H1 (cell line): Measurements from ENCODE around the gene ZNF69. TPM values are rescaled to one million over a fixed set of nuclear protein-coding genes. Genes with fewer than 3 reads are reported as not detected.

Source experiments
- CTCF ChIA-PET: fragments of 300-600 bp; sonication (Branson Sonifier 250); formaldehyde crosslinking; loops from one replicate; lab custom pipeline; 2021; ENCODE audit not compliant: partially characterized antibody; lab: Charles Lee
- POLR2A ChIA-PET: fragments of 300-600 bp; sonication (Branson Sonifier 250); formaldehyde crosslinking; loops from one replicate; lab custom pipeline; 2021; ENCODE audit warnings: inconsistent platforms; ENCODE audit not compliant: partially characterized antibody; lab: Charles Lee
- DNase-seq, 2 experiments: peaks; one replicate each; pipeline versions ENCODE4 v3.0.0 to v3.0.0-alpha.2; 2010 to 2022; ENCODE audit warnings: low spot score in 2 of 2, low read depth in 1 of 2, mixed read lengths in 1 of 2
- FAIRE-seq: peaks from 2 replicates; lab custom pipeline; 2011; peaks lifted over from hg19 to GRCh38; lab: Jason Lieb, UNC
- H2AFZ ChIP-seq: 2 replicates; pipeline ENCODE4 v1.8.1; 2012; ENCODE audit warnings: low read length, inconsistent platforms
- H2AK5ac ChIP-seq: 2 replicates; pipeline ENCODE4 v1.6.1; 2013; ENCODE audit warnings: low read depth, low read length
- H2BK120ac ChIP-seq: replicated peaks from 2 replicates; pipeline ENCODE3; 2013; ENCODE audit warnings: low read depth, low read length, inconsistent platforms
- H2BK12ac ChIP-seq: 2 replicates; pipeline ENCODE4 v1.6.1; 2013; ENCODE audit warnings: low read depth, low read length
- H2BK15ac ChIP-seq: 2 replicates; pipeline ENCODE4 v1.6.1; 2013; ENCODE audit warnings: low read length
- H2BK20ac ChIP-seq: 2 replicates; pipeline ENCODE4 v1.6.1; 2013; ENCODE audit warnings: low read length
- H2BK5ac ChIP-seq: 2 replicates; pipeline ENCODE4 v1.6.1; 2013; ENCODE audit warnings: low read depth, low read length
- H3K14ac ChIP-seq: 2 replicates; pipeline ENCODE4 v1.6.1; 2013; ENCODE audit warnings: inconsistent platforms; ENCODE audit not compliant: insufficient read length
- H3K18ac ChIP-seq: 2 replicates; pipeline ENCODE4 v1.6.1; 2013; ENCODE audit warnings: low read length; ENCODE audit errors: extremely low read depth
- H3K23ac ChIP-seq: 2 replicates; pipeline ENCODE4 v1.6.1; 2013; ENCODE audit warnings: inconsistent platforms; ENCODE audit not compliant: insufficient read length
- H3K23me2 ChIP-seq: 2 replicates; pipeline ENCODE4 v1.6.1; 2013; ENCODE audit warnings: low read depth, low read length
- H3K27ac ChIP-seq: 2 replicates; pipeline ENCODE4 v1.6.1; 2011; ENCODE audit warnings: low read depth, low read length, inconsistent platforms
- H3K27me3 ChIP-seq, 4 experiments: replicated peaks in 1 of 4; 1 replicate in 1 of 4; 2 replicates in 3 of 4; pipeline versions ENCODE4 v1.6.1 to v1.8.1; 2011 to 2013; ENCODE audit warnings: low read length in 3 of 4, mild to moderate bottlenecking in 3 of 4, inconsistent platforms in 2 of 4, mixed read lengths in 2 of 4, moderate library complexity in 1 of 4; ENCODE audit not compliant: control insufficient read depth in 3 of 4, insufficient read depth in 3 of 4; ENCODE audit errors: extremely low read depth in 1 of 4
- H3K36me3 ChIP-seq, 4 experiments: 2 replicates each; pipeline versions ENCODE4 v1.6.1 to v1.8.1; 2011 to 2013; ENCODE audit warnings: mild to moderate bottlenecking in 4 of 4, low read length in 3 of 4, moderate library complexity in 2 of 4, control low read depth in 1 of 4, inconsistent platforms in 1 of 4; ENCODE audit not compliant: insufficient read depth in 4 of 4, control insufficient read depth in 2 of 4
- H3K4ac ChIP-seq: replicated peaks from 2 replicates; pipeline ENCODE3; 2013; ENCODE audit warnings: low read length, low read depth, mixed read lengths, inconsistent platforms; ENCODE audit not compliant: insufficient read length
- H3K4me1 ChIP-seq, 4 experiments: replicated peaks in 1 of 4; 1 replicate in 1 of 4; 2 replicates in 3 of 4; pipeline versions ENCODE4 v1.6.1 to v1.8.1; 2011 to 2013; ENCODE audit warnings: low read length in 3 of 4, inconsistent platforms in 2 of 4, mixed read lengths in 1 of 4; ENCODE audit not compliant: insufficient read depth in 4 of 4, control insufficient read depth in 3 of 4
- H3K4me2 ChIP-seq, 2 experiments: 2 replicates each; pipeline versions ENCODE4 v1.6.1 to v1.8.1; 2011 to 2013; ENCODE audit warnings: low read depth in 2 of 2, low read length in 2 of 2, control low read depth in 1 of 2, inconsistent platforms in 1 of 2, mild to moderate bottlenecking in 1 of 2; ENCODE audit not compliant: insufficient read depth in 1 of 2
- H3K4me3 ChIP-seq, 4 experiments: fragments of 200-600, 300-600 bp in 1 of 4; sonication (generic), shearing (Covaris generic), sonication (Bioruptor Twin) in 1 of 4; 2 replicates each; pipeline versions ENCODE4 v1.5.1 to v1.8.1; 2011 to 2016; ENCODE audit warnings: low read length in 4 of 4, low read depth in 3 of 4, control low read depth in 2 of 4, inconsistent platforms in 2 of 4, mild to moderate bottlenecking in 2 of 4, mixed read lengths in 1 of 4, moderate library complexity in 1 of 4; ENCODE audit not compliant: insufficient read depth in 2 of 4; ENCODE audit errors: extremely low read depth in 1 of 4
- H3K56ac ChIP-seq: replicated peaks from 2 replicates; pipeline ENCODE3; 2013; ENCODE audit warnings: low read depth, mild to moderate bottlenecking, mixed read lengths, low read length, inconsistent platforms; ENCODE audit not compliant: insufficient read length
- H3K79me1 ChIP-seq: 2 replicates; pipeline ENCODE4 v1.6.1; 2013; ENCODE audit warnings: low read depth, low read length, control low read depth
- H3K79me2 ChIP-seq, 2 experiments: 2 replicates each; pipeline versions ENCODE4 v1.6.1 to v1.8.1; 2012 to 2013; ENCODE audit warnings: low read length in 2 of 2, mild to moderate bottlenecking in 2 of 2, inconsistent platforms in 1 of 2; ENCODE audit not compliant: insufficient read depth in 2 of 2, control insufficient read depth in 1 of 2
- H3K9ac ChIP-seq, 4 experiments: replicated peaks in 1 of 4; 1 replicate in 1 of 4; 2 replicates in 3 of 4; pipeline versions ENCODE4 v1.6.1 to v1.8.1; 2011 to 2013; ENCODE audit warnings: low read depth in 3 of 4, low read length in 3 of 4, control low read depth in 2 of 4, mild to moderate bottlenecking in 2 of 4, moderate library complexity in 2 of 4, inconsistent platforms in 1 of 4; ENCODE audit errors: extremely low read depth in 1 of 4
- H3K9me3 ChIP-seq, 2 experiments: 2 replicates each; pipeline versions ENCODE4 v1.6.1 to v1.8.1; 2012 to 2013; ENCODE audit warnings: mild to moderate bottlenecking in 2 of 2, moderate library complexity in 2 of 2, control low read depth in 1 of 2, inconsistent platforms in 1 of 2, low read depth in 1 of 2, low read length in 1 of 2, mixed read lengths in 1 of 2; ENCODE audit not compliant: insufficient read depth in 2 of 2
- H4K20me1 ChIP-seq, 2 experiments: replicated peaks in 1 of 2; 2 replicates each; pipeline versions ENCODE3 to v1.8.1; 2011 to 2013; ENCODE audit warnings: inconsistent platforms in 2 of 2, low read length in 2 of 2, mild to moderate bottlenecking in 1 of 2; ENCODE audit not compliant: insufficient read depth in 2 of 2, control insufficient read depth in 1 of 2
- H4K5ac ChIP-seq: 2 replicates; pipeline ENCODE4 v1.6.1; 2013; ENCODE audit warnings: low read length, low read depth, mixed read lengths, inconsistent platforms; ENCODE audit not compliant: insufficient read length
- H4K8ac ChIP-seq: 2 replicates; pipeline ENCODE4 v1.8.0; 2013; ENCODE audit warnings: mild to moderate bottlenecking, moderate library complexity, low read length, inconsistent platforms; ENCODE audit not compliant: insufficient read depth; ENCODE audit errors: extremely low read depth
- H4K91ac ChIP-seq: replicated peaks from 2 replicates; pipeline ENCODE3; 2013; ENCODE audit warnings: low read length, mixed read lengths, inconsistent platforms; ENCODE audit not compliant: insufficient read length
- BACH1 ChIP-seq: IDR thresholded peaks from 2 replicates; pipeline ENCODE4 v1.6.1; 2012; ENCODE audit warnings: low read length, improper control_type of control experiment
- HDAC2 ChIP-seq, 2 experiments: fragments of 300-600 bp in 1 of 2; sonication (generic) in 1 of 2; IDR thresholded peaks; 2 replicates each; pipeline ENCODE4 v1.6.1; 2011 to 2012; ENCODE audit warnings: low read depth in 2 of 2, low read length in 2 of 2, mild to moderate bottlenecking in 2 of 2, moderate library complexity in 2 of 2, borderline replicate concordance in 1 of 2, inconsistent platforms in 1 of 2
- POU5F1 ChIP-seq: IDR thresholded peaks from 2 replicates; pipeline ENCODE4 v1.6.1; 2011; ENCODE audit warnings: low read depth, mild to moderate bottlenecking, low read length, moderate library complexity
- RXRA ChIP-seq: IDR thresholded peaks from 2 replicates; pipeline ENCODE4 v1.6.1; 2011; ENCODE audit warnings: low read depth, mild to moderate bottlenecking, low read length, moderate library complexity; ENCODE audit not compliant: insufficient read depth
- SIRT6 ChIP-seq: IDR thresholded peaks from one replicate; pipeline ENCODE4 v1.7.1; 2012; ENCODE audit warnings: low read length, inconsistent platforms
- TBP ChIP-seq: IDR thresholded peaks from 2 replicates; pipeline ENCODE4 v1.6.1; 2011; ENCODE audit warnings: low read depth, low read length, improper control_type of control experiment
- WGBS, 2 experiments: shearing (Covaris generic) in 1 of 2; methylation state at CpG; one replicate each; pipeline versions ENCODE4 v1.1.6 to v1.1.7; 2013 to 2015; ENCODE audit warnings: low lambda C conversion rate in 2 of 2, mixed read lengths in 2 of 2, inconsistent platforms in 1 of 2, low coverage in 1 of 2, missing lambda C conversion rate in 1 of 2; ENCODE audit not compliant: insufficient replicate concordance in 2 of 2, insufficient coverage in 1 of 2, insufficient read length in 1 of 2; ENCODE audit errors: extremely low coverage in 1 of 2, missing lambda C conversion rate in 1 of 2; 5-methylcytosine and 5-hydroxymethylcytosine counted together
- polyA plus RNA-seq, 7 experiments: library from polyadenylated mRNA; depleted of rRNA in 3 of 7; stranded (reverse) in 5 of 7; unstranded in 2 of 7; fragments of >200 nt in 5 of 7; fragments of 200-250 nt in 2 of 7; gene quantifications; 1 replicate in 5 of 7; 2 replicates in 1 of 7; 4 replicates in 1 of 7; pipeline versions ENCODE4 v1.2.1 to v1.2.3, GENCODE V29; 2011 to 2013; ENCODE audit warnings: missing spikeins in 2 of 7, mixed read lengths in 2 of 7
- total RNA-seq: library from RNA; stranded (reverse); fragmentation: NEBNext Ultra II Directional; extraction: Animal tissue kit (Norgen Biotek cat#: 25700); gene quantifications from 2 replicates; pipeline ENCODE4 v1.2.1, GENCODE V29; 2021

Gene ZNF69
- total and polyA plus RNA-seq, 2 of the 8 experiments (the other 6 are each of a cell fraction or from before 2014, with no cell fraction given), result 5.6 to 22.8 TPM

- Histone ChIP-seq H3K36me3 (no peaks in the 10 kb centered on the region; a peak in 1 of 8 replicates), H4K20me1 (no peaks in the 10 kb centered on the region), H3K23ac (no peak overlapping the region), H4K91ac (no peak overlapping the region), H3K27me3 (no peaks in the 10 kb centered on the region), H3K14ac (no peak overlapping the region), H4K5ac (no peak overlapping the region), H3K4me1 (no peaks in the 10 kb centered on the region), H3K9me3 (peaks cover 25 to 53% of the 10 kb centered on the region in 2 experiments), H3K4me2 (no peak overlapping the region), H2BK12ac (no peak overlapping the region), H2AFZ (no peak overlapping the region), H3K9ac (no peak overlapping the region), H4K8ac (no peak overlapping the region), H3K23me2 (no peaks in the 10 kb centered on the region), H2BK5ac (no peak overlapping the region), H3K79me2 (no peaks in the 10 kb centered on the region), H3K27ac (no peak overlapping the region), H3K4ac (no peak overlapping the region), H2BK20ac (no peak overlapping the region), H2BK120ac (no peak overlapping the region), H3K4me3 (no peak overlapping the region), H2BK15ac (no peak overlapping the region), H3K79me1 (no peaks in the 10 kb centered on the region), H3K56ac (no peak overlapping the region), H3K18ac (no peak overlapping the region), H2AK5ac (no peak overlapping the region)
- no peak for DNase-seq
- no peak for FAIRE-seq
- TF ChIP-seq POU5F1 (no peak), RXRA (no peak), BACH1 (no peak), HDAC2 (IDR thresholded peaks at IDR 0.05; ENCODE audit: borderline replicate concordance in 1 of 2, low read depth in 2 of 2, low read length in 2 of 2) (no peak), TBP (no peak), SIRT6 (no peak)
- CTCF ChIA-PET, result no interaction called here
- POLR2A ChIA-PET, result no interaction called here
- 80% methylated on average over 2 of the region's 2 CpGs; no CpG with 5 or more reads in 1 of the 2 experiments for WGBS, 2 experiments
Measured at GRCh38 chr19:11861301-11861700, 26.3 kb upstream of the ZNF69 start.
